HG03280 (cell line): ENCODE results near the gene APOBEC3C.
"Not testable (repeated sequence)": the region's sequence is repeated elsewhere in the genome, so short reads cannot be mapped to it uniquely, and the experiment has no call there.

Source experiments
- ATAC-seq: cut with Tn5 transposase; IDR thresholded peaks from one replicate; pipeline ENCODE4 v1.9.1; 2021; ENCODE audit warnings: mild to moderate bottlenecking, moderate library complexity; ENCODE audit not compliant: unreplicated experiment

APOBEC3C gene

DNA sequence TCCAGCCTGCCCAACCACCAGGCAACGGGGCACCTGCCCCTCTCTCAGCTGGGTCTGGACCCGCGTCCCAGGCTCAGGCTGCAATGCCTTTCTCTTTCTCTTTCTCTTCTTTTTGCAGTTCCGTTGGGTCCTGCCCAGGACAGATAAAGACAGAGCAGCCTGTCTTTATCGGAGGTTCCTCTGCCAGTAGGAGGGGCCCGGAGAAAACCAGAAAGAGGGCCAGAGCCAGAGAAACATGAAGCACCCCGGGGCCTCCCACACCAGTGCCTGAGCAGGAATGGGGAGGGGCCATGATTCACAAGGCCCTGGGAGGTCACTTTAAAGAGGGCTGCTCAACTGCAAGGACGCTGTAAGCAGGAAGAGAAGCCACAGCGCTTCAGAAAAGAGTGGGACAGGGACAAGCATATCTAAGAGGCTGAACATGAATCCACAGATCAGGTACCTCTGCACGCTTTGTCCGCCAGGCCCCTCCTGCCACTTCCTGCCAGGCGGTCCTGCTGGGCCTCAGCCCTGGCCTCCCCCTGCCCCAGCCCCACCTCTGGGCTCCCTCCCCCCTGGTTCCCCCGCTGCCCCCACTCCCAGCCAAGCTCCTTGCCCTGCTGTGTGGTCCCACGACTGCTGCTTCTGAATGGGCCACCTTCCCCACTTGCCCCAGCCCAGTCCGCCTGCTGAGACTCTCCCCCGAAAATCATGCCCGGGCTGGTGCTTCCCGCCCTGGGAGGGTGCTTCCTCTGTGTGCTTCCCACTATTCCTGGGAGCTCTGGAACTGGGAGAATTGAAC lies at the start of gene APOBEC3C:
Gene APOBEC3C, plus strand, starts transcription at position 316 of the 781 bp plus-strand sequence. Its CDS starts 106 bp downstream, at position 422.
- ATAC-seq: peak; percentile 66

DNA sequence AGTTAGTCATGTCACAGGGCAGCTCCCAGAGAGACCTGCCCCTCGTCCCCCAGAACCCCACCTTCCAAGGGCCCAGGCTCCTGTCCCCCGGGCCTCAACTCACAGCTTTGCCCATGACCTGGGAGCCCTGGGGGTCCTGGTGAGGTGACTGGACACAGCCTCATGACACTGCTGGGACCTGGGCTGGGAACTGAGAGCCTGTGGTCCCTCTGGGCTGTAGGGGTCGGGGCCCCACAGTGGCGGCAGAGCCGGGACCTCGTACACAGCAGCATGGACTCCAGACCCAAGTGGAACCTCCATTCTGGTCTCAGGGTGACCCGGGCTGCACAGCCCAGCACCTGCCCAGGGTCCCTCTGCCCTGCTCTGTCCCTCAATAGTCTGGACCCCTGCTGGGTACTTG lies 49.8 kb upstream of the APOBEC3C start:
- ATAC-seq: no peak

DNA sequence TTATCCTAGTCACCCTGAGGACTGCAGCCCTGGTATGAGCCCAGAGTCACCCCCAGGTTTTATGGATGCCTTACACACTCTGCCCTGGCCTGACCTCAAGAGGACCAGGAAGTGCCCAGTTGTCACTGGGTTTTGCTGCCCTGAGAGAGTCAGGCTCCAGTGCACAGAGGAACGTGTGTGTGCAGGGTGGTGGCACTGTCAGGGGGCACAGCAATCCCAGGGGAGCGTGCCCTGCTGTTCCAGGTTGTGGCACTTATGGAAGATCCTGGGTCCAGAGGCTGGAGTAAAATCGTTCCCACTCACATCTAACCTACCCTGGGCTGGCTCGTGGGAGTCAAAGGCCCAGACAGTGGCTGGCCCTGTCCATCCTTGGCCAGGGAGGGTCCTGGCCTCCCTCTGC lies 49.1 kb upstream of the APOBEC3C start:
- no peak for ATAC-seq

DNA sequence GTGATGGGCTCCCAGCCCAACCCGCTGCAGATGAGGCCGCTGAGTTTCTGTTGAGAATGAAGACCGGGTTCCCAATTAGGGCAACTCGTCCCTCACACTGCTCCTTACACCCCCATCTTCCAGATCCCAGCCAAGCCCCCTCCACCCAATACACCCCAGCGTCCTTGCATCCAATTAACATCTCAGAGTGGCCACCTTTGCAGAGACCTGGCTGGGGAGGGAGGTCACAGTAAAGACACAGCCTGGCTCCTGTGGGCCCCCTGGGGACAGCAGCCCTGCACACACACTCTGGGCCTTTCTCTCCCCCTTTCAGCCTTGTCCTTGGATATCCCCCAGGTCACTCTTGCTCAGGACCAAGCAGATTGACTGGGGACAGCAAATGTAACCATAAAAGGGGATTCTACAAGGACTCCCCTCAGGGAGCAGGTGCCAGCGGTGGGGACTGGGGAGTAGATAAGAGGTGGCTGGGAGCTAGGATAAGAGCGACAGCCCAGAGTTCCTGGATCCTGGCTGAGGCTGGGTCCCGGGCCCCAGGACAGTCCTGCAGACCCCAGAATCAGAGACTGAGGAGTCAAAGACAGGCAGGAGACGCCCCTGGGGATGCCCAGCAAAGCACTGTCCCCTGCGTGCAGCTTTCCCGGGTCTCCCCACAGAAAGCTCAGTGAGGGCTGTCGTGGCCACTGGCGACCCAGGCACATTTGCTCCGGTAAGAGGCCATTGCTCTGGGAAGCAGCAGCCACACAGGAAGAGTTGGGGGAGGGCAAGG lies 48.3 kb upstream of the APOBEC3C start:
- no peak for ATAC-seq

DNA sequence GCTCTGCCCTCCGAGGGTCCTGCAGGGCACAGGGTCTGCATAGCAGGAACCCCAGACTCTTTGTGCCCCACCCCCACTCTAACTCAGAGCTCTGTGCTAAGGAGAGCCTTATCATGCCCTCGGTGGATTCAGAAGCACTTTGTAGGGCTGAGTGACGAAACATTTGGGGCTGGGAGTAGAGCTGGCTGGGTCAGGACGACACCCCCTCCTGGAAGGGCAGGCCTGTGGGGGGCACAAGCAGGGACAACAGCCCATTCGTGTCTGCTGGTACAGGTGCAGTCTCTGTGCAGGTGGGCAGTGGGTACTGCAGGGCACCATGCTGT lies 47.7 kb upstream of the APOBEC3C start:
- no peak for ATAC-seq

DNA sequence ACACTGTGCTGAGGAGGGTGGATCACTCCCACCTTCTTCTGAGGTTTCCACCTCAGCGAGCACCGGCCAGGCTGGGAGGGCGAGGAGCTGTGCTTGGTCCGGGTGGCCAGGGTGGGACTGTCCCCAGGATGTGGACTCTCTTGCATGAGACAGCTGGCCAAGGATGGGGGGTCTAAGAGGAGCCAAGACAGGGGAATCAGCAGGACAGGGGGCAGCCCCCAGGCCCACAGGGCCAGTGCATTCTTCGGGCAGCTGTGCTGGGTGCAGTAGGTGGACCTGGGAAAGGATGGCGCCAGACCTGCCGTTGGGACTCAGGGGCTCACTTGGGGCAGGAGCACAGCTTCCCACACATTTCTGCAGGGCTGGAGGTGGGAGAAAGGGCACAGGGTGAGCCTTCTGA lies 47.1 kb upstream of the APOBEC3C start:
- no peak for ATAC-seq

DNA sequence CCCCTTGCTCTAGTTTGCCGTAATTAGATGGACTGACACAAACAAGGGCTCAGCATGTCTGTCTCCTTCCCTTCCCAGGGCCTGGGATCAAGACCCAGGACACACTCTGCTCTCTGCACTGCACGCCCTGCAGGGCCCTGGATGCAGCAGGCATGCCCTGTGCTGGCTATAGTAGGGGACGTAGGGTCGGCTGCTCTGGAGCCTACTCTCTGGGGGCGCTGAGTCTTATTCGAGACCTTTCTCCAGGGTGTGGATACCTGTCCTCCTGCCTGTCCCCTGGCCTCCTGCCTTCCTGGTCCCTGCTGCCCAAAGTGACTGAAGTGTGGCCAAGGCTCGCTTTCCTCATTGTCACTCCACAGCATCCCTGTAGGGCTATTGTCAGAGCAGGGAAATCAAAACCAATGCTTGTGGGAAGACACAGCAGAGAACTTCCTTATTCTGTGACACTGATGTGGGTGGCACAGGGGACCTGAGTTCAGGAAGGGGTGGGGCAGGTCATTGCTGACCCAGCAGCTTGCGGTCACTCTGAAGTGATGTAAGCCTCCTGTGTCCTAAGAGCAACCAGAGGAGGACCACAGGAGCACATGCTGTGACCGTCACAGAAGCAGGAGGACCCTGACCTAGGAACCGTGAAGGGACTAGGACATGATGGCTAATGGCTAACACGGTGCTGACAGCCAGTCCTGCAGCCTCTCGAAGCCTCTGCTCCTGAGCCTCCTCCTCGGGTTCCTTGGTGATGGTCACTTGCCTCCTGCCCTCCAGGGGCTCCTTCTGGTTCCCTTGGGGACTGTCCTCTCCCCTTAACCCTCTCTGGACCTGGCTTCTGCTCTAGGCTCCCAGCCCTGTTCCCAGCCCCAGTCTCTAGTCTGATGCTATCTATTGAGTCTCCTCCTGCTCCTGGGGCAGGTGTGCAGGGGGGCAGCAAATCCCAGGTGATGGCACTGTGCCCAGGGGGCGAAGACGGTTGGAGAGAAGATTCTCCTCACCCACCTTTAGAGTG lies 46.3 kb upstream of the APOBEC3C start:
- no peak for ATAC-seq

DNA sequence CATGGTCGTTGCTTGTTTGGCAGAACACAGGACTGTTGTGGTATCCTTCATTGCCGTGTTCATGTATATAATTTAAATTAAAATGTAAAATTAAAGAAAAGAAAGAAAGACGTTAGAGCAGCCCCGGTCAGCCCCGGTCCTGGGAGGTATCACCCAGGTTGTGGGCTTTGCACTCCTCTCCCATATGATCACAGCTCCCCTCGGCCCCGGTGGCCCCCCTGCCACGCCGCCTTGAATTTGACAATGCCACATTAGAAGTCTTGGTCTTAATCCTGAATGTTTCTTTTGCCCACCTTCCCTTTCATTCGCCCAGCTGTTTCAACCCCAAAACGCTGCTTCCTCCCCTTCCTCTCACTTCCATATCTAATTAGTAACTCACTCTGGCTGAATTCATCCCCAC lies 45.3 kb upstream of the APOBEC3C start:
- ATAC-seq: no peak

DNA sequence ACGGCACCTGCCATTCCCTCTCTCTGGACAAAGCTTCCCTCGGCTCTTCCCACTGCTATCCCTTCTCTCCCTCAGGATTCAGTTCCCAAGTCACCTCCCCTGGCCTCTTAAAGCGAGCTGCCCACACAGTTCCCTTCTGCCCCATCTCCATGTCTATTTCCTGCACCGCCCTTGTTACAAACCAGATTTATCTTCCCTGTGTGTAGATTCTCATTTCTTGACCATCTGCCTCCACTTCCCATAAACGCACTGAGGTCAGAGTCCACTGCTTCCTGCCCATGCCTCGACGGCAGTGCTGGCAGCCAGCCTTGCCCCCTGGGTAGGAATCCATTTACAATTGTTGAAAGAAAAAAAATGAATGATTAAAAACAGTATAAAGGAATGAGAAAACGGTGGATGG lies 43.5 kb upstream of the APOBEC3C start:
- no peak for ATAC-seq

DNA sequence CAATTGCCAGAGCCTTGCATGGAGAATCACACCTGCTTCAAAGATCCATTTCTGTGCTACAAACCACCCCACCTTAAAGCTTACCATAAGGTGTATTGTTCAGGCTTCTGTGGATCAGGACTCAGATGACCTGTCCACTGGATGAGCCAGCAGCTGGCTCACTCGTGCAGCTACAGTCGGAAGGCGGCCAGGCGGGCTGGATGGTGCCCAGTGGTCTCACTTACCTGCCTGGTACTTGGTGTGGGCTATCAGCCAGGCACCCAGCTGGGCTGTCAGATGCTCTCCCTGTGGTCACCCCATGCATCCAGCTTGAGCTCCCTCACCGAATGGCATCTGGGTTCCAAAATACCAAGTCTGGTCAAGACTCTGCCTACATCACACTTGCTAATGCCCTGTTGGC lies 42.9 kb upstream of the APOBEC3C start:
- no peak for ATAC-seq

DNA sequence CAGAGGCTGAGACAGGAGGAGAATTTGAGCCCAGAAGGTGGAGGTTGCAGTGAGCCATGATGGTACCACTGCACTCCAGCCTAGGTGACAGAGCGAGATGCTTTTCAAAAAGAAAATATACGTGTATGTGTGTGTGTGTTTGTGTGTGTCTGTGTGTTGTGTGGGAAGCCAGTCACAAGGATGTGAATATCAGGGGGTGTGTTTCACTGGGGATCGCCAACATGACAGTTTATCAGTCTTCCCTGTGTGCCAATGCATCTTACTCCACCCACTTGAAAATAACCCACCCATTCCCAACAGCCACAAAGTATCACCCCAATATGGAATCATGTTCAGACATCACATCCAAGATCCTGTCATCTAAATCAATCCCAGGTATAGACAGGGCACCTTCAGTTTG lies 42.3 kb upstream of the APOBEC3C start:
- no peak for ATAC-seq

DNA sequence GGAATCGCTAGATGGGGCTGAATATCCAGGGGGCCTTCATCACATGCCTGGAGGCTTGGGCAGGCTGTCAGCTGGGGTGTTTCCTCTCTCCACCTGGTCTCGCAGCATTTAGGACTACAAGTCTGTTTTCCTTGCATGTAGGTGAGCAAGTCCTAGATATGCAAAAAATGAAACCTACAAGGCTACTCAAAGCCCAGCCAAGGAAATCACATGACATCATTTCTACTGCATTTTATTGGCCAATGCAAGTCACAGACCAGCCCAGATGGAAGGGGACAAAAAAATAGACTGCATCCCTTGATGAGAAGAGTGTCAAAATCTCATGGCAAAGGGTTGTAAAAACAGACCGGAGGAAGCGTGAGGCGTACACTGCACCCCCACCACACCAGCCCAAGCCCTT lies 41.5 kb upstream of the APOBEC3C start:
- ATAC-seq: no peak

DNA sequence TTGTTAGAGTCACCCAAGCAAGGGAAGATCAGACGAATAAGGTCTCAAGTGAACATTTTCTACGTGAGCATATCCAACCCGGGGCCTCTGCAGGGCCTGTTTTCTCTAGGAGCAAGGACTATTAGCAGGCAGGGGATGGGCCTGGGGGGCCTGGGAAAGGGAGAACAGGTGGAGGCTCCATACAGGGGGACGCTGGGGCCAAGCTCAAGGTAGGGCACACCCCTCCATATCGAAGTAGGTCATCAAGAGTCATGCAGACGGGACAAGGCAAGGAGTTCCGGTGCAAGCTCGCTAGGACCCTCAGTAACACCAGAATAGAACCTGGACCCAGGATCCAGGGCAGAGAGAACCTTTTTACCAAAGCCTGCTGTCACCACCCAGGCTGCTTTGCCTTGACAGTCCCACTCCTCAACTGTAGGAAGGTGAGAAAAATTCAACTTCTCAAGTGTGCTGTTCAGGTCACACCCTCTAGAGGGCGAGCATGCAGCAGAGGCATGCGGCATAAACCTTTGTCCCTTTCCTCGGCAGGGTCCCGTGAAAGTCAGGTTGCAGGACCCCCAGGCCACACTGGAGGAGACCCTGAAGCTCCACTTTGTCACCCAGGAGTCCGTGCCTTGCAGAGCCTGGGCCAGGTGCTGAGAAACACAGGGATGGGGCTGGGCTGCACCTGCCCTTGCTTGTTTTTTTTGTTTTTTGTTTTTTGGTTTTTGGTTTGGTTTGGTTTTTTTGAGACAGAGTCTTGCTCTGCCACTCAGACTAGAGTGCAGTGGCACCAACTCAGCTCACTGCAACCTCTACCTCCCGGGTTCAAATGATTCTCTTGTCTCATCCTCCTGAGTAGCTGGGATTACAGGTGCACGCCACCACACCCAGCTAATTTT lies 40.5 kb upstream of the APOBEC3C start:
- ATAC-seq: no peak

DNA sequence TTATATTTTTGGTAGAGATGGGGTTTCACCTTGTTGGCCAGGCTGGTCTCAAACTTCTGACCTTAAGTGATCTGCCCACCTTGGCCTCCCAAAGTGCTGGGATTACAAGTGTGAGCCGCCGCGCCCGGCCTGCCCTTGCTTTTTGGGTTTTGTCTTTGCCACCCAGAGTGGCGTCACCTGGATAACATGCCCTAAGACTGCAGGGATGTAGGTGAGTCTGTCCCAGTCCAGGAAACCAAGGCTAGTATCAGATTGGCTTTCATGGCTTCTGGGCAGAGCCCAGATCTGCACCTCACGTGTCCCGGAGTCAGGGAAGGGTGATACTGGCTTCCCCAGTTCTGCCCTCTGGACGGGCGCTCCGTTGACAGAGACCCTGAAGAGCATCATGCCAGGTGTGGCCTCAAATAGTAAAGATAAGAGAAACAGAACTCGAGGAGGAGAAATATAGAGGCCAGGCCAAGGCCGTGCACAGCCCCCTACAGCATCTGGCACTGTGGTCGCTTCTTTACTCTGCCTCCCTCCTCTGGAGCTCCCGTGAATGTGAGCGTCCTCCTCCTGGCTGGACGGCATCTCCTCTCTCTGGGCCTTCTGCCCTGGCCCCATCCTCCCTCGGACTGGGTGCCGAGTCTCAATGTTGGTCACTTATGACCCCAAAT lies 39.8 kb upstream of the APOBEC3C start:
- no peak for ATAC-seq

DNA sequence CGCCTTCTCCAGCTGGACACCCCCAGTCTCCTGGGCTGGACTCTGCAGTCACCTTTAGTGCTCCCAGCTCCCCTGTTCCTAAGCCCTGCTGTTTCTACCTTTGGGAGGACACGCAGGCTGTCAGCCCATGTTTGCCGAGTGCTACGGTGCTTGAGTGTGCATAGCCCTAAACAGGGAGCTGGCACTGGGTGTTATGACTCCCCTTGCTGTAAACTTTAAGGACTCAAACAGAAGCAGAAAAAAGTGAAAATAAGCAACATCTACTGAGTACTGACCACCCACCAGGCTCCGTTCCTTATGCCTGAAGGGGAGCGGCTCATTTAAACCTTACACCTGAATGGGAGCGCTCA lies 39.3 kb upstream of the APOBEC3C start:
- ATAC-seq: no peak

DNA sequence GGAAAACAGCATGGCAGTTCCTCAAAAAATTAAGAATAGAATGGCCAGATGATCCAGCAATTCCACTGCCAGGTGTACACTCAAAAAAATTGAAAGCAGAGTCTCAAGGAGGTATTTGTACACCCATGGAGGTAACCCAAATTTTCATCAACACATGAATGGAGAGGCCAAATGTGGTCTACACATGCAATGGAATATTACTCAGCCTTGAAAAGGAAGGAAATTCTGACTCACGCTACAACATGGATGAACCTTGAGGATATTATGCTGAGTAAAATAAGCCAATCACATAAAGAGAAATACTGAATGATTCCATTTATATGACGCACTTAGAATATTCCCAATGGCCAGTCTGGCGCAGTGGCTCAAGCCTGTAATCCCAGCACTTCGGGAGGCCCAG lies 36.8 kb upstream of the APOBEC3C start:
- ATAC-seq: not testable (repeated sequence)

DNA sequence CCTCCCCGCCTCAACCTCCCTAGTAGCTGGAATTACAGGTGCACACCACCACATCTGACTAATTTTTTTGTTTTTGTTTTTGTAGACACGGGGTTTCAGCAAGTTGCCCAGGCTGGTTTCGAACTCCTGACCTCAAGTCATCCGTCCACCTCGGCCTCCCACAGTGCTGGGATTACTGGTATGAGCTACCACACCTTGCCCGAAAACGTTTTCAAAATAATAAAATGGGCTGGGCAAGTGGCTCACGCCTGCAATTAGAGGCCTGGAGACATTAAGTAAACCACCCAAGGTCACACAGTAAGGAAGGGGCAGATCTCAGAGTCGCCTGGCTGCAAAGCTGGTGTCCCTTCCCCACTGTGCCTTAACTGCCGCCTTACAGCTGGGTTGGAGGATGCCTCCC lies 33.5 kb upstream of the APOBEC3C start:
- ATAC-seq: not testable (repeated sequence)

DNA sequence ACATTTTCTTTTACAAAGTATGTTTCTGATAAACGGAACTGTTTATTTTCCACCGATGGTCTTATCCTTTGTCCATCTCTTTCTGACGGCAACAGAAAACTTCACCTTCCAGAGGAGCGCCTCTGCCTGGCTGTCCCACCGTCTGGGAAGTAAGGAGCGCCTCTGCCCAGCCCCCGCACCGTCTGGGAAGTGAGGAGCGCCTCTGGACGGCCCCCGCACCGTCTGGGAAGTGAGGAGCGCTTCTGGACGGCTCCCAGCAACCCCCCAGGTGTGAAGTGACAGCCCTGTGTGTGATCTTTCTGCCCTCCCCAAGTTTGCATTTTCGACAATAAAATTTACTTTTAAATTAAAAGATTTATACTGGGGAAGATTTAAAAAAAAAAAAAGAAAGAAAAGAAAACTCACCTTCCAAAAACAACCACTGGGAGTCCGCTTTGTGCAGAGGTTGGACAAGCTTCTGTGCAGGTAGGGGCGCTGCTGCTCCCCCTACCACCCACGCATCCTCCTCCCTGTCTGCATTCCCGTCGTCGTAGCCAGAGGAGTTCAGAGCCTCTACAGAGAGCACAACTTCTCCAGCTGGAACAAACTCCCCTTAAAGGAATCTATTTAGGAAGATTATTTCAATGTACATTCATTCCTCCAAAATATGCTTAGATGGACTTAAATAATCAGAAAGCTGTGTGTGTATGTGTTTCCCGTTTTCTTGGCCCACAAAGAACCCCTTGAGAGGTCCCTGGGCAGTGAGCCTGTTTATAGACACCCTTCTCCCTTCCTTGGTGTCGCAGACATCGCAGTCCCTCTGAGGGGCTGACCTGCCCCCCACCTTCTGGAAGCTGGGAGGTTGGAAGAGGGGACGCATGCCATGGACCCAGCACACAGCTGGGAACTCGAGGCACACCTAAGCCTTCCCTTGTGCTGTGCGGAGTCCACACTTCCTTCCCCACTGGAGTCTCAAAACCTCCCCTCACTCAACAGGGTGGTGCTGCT lies 32.8 kb upstream of the APOBEC3C start:
- peak; percentile 2 for ATAC-seq
